HAP-1 (cell line): ENCODE data around the gene DHH.

ENCODE experiments used
- DNase-seq, 2 experiments: peaks; one replicate each; pipeline ENCODE4 v3.0.0-alpha.2; 2016 to 2020; ENCODE audit warnings: low spot score in 2 of 2
- H3K27me3 ChIP-seq: fragments of 250-450 bp; sonication (Bioruptor Pico); 2 replicates; pipeline ENCODE4 v1.5.1; 2020; ENCODE audit warnings: low read depth, mild to moderate bottlenecking, moderate library complexity
- H3K36me3 ChIP-seq: fragments of 250-450 bp; sonication (Bioruptor Pico); replicated peaks from 2 replicates; pipeline ENCODE4 v1.5.1; 2020; ENCODE audit warnings: mild to moderate bottlenecking
- H3K4me1 ChIP-seq: fragments of 250-450 bp; sonication (Bioruptor Pico); 2 replicates; pipeline ENCODE4 v1.5.1; 2020; ENCODE audit warnings: mild to moderate bottlenecking
- H3K4me3 ChIP-seq: fragments of 250-450 bp; sonication (Bioruptor Pico); 2 replicates; pipeline ENCODE4 v1.5.1; 2020; ENCODE audit warnings: mild to moderate bottlenecking, moderate library complexity
- H3K9me3 ChIP-seq: fragments of 250-450 bp; sonication (Bioruptor Pico); 2 replicates; pipeline ENCODE4 v1.5.1; 2020; ENCODE audit warnings: mild to moderate bottlenecking, moderate library complexity
- in situ Hi-C: fragments of 300-500 bp; cut with MboI; formaldehyde crosslinking; loops from 3 replicates; pipeline ENCODE4 v1.14.3; 2020; ENCODE audit warnings: low sequenced_read_pairs, inconsistent platforms, mixed read lengths

DHH gene

GRCh38 chr12:49094975-49095365, 369 bp upstream of the DHH start:
- DNase-seq, result no peak

GRCh38 chr12:49093792-49094159, 825 bp downstream of the DHH start:
- no peak overlapping the region for H3K4me3 ChIP-seq
- H3K4me1 ChIP-seq, result peaks cover 9% of the 10 kb centered on the region
- no peak for DNase-seq
- in situ Hi-C loops, result no loop called here
- peaks cover 12% of the 10 kb centered on the region; the same call in 1 of the 2 replicates for H3K36me3 ChIP-seq
- no peaks in the 10 kb centered on the region for H3K9me3 ChIP-seq
- peaks cover 23% of the 10 kb centered on the region for H3K27me3 ChIP-seq

More at GRCh38 chr12:49094975-49095365, 369 bp upstream of the DHH start:
- in situ Hi-C loops, result no loop called here
- H3K9me3 ChIP-seq, result no peaks in the 10 kb centered on the region
- H3K4me1 ChIP-seq, result peaks cover 9% of the 10 kb centered on the region
- peaks cover 15% of the 10 kb centered on the region for H3K36me3 ChIP-seq
- H3K4me3 ChIP-seq, result no peak overlapping the region
- H3K27me3 ChIP-seq, result peaks cover 12% of the 10 kb centered on the region

GRCh38 chr12:49092816-49093406, 1.7 kb downstream of the DHH start:
- H3K4me3 ChIP-seq, result no peak overlapping the region
- H3K36me3 ChIP-seq, result 0 out of 2 replicates have a peak, but pooled peaks cover 9% of the 10 kb centered on the region
- DNase-seq, result no peak
- in situ Hi-C loops, result no loop called here
- no peaks in the 10 kb centered on the region for H3K9me3 ChIP-seq
- peaks cover 25% of the 10 kb centered on the region for H3K27me3 ChIP-seq
- peaks cover 15% of the 10 kb centered on the region for H3K4me1 ChIP-seq

GRCh38 chr12:49092086-49092815, 2.4 kb downstream of the DHH start:
- H3K4me3 ChIP-seq, result peak overlapping the region; percentile 15
- no peaks in the 10 kb centered on the region for H3K9me3 ChIP-seq
- in situ Hi-C loops, result no loop called here
- peaks cover 25% of the 10 kb centered on the region for H3K27me3 ChIP-seq
- H3K36me3 ChIP-seq, result 0 out of 2 replicates have a peak, but pooled peaks cover 2% of the 10 kb centered on the region
- peak; percentile 68 to 78 for DNase-seq
- H3K4me1 ChIP-seq, result peaks cover 16% of the 10 kb centered on the region

GRCh38 chr12:49091836-49092085, 2.8 kb downstream of the DHH start:
- Histone ChIP-seq H3K27me3 (peaks cover 25% of the 10 kb centered on the region), H3K9me3 (no peaks in the 10 kb centered on the region), H3K4me1 (peaks cover 16% of the 10 kb centered on the region), H3K36me3 (no peaks in the 10 kb centered on the region), H3K4me3 (peak overlapping the region; percentile 15; the same call in 1 of the 2 replicates)
- in situ Hi-C loops, result no loop called here
- DNase-seq, result no peak

GRCh38 chr12:49091056-49091835, 3.4 kb downstream of the DHH start:
- DNase-seq, result no peak
- peaks cover 25% of the 10 kb centered on the region for H3K27me3 ChIP-seq
- H3K4me3 ChIP-seq, result no peak overlapping the region

DNA sequence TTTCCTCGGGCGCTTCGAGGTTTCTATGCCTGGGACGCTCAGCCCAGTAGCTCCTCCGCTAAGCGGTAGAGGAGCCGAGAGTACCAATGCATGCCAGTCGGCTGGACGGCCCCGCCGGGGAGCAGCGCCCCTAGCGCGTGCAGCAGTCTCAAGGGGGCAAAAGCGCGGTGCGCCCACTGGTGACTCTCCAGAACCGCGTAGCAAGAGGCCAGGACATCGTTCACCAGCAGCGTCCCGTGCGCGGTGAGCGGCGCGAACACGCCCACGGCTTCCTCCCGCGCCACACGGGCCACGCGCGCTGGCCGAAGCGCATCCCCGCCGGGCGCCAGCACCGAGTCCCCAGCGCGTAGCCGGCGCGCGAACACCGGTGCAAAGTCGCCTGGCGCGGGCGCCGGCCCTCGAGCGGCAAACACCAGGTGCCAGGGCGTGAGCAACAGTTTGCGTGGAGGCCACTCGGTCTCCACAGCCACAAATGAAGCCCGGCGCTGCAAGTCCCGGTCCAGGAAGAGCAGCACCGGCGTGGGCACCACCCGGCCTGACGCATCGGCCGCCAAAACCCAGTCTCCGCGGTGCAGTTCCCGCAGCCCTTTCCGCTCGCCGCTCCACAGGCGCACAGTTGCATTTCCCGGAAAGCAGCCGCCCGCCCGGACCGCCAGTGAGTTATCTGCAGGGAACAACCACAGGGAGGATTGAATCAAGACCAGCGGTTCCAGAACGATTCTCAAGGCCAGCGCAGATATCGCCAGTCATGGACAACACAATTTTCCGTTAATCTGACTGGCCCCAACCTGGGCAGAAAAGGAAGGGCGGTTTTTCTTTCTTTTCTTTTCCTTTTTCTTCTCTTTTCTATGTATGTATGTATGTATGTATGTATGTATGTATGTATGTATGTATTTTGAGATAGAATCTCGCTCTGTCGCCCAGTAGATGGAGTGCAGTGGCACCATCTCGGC, 4.5 kb downstream of the DHH start:
- H3K36me3 ChIP-seq, result no peaks in the 10 kb centered on the region
- no peak overlapping the region for H3K4me3 ChIP-seq
- no peaks in the 10 kb centered on the region for H3K9me3 ChIP-seq
- H3K27me3 ChIP-seq, result peaks cover 25% of the 10 kb centered on the region
- DNase-seq, result peak in 1 of 2 experiments; percentile 52
- peaks cover 16% of the 10 kb centered on the region for H3K4me1 ChIP-seq
- in situ Hi-C loops, result no loop called here

More at GRCh38 chr12:49091056-49091835, 3.4 kb downstream of the DHH start:
- Histone ChIP-seq H3K4me1 (peaks cover 16% of the 10 kb centered on the region), H3K36me3 (no peaks in the 10 kb centered on the region), H3K9me3 (no peaks in the 10 kb centered on the region)
- in situ Hi-C loops, result no loop called here

DNA sequence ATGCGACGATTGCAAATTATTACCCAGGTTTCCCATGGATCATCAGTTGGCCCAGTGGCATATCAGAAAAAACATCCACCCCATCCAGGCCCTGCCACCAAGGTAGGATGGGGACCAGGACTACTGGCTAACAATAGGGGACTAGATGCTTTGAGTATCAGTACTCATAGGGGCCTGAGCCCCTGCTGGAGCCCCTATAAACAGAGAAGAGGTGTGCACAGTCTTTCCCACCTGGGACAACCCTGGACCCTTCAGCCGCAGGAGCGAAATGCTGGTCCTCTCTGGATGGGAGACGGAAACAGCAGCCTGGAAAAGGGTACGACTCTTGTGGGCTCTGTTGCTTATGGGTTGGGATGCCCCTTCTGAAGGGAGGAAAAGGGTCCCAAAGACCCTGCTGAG, 5.7 kb downstream of the DHH start:
- H3K27me3 ChIP-seq, result peaks cover 25% of the 10 kb centered on the region
- no peaks in the 10 kb centered on the region for H3K9me3 ChIP-seq
- DNase-seq, result no peak
- no peak overlapping the region for H3K4me3 ChIP-seq
- no peaks in the 10 kb centered on the region for H3K36me3 ChIP-seq
- H3K4me1 ChIP-seq, result peaks cover 16% of the 10 kb centered on the region
- in situ Hi-C loops, result no loop called here

- peak; percentile 89 to 90 for DNase-seq
- H3K27me3 ChIP-seq, result peaks cover 25% of the 10 kb centered on the region
- in situ Hi-C loops, result no loop called here
- peaks cover 16% of the 10 kb centered on the region for H3K4me1 ChIP-seq
- H3K36me3 ChIP-seq, result no peaks in the 10 kb centered on the region
- no peak overlapping the region for H3K4me3 ChIP-seq
- H3K9me3 ChIP-seq, result no peaks in the 10 kb centered on the region
Measured at GRCh38 chr12:49088150-49088931, 6.3 kb downstream of the DHH start.

GRCh38 chr12:49086116-49086515, 8.5 kb downstream of the DHH start:
- no peak overlapping the region for H3K4me3 ChIP-seq
- H3K27me3 ChIP-seq, result peaks cover 24% of the 10 kb centered on the region
- peaks cover 7% of the 10 kb centered on the region for H3K4me1 ChIP-seq
- in situ Hi-C loops, result no loop called here
- H3K36me3 ChIP-seq, result no peaks in the 10 kb centered on the region
- no peak for DNase-seq
- no peaks in the 10 kb centered on the region for H3K9me3 ChIP-seq

DNA sequence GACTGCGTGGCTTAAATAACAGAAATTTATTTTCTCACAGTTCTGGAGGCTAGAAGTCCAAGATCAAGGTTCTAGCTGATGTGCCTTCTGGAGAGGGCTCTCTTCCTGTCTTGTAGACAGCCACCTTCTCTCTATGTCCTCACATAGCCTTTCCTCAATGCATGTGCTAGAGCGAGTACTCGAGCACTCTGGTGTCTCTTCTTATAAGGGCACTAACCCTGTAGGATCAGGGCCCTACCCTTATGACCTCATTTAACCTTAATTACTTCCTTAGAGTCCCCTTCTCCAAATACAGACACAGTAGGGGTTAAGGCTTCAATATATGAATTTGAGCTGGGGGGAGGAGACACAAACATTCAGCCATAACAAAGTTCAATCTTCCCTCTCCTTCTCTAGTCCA, 10.2 kb downstream of the DHH start:
- no peak for DNase-seq
- H3K9me3 ChIP-seq, result no peaks in the 10 kb centered on the region
- in situ Hi-C loops, result no loop called here

DNA sequence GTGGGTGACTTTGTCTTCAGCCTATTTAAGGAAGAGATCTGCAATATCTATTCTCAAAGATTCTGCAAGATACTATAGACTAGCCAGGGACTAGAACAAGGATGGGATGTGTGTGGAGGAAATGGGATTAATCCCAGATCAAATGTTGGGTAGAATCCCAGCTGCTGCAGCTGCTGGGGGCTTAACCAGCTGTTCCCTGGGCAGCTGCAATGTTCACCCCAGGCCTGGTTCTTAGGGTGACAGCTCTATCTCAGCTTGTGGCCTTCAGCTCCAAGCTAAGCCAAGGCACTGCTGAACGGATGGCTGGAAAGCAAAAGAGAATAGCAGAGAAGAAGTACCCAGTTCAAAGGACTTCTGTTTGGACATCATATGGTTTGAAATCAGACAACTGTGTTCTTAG, 14.8 kb downstream of the DHH start:
- no peaks in the 10 kb centered on the region for H3K27me3 ChIP-seq
- DNase-seq, result no peak
- in situ Hi-C loops, result no loop called here
- no peaks in the 10 kb centered on the region for H3K36me3 ChIP-seq
- H3K4me1 ChIP-seq, result no peaks in the 10 kb centered on the region
- H3K4me3 ChIP-seq, result no peak overlapping the region
- no peaks in the 10 kb centered on the region for H3K9me3 ChIP-seq

More for the DNA sequence above, 10.2 kb downstream of the DHH start:
- H3K4me3 ChIP-seq, result no peak overlapping the region
- H3K4me1 ChIP-seq, result peaks cover 7% of the 10 kb centered on the region
- no peaks in the 10 kb centered on the region for H3K36me3 ChIP-seq
- H3K27me3 ChIP-seq, result peaks cover 7% of the 10 kb centered on the region

DNA sequence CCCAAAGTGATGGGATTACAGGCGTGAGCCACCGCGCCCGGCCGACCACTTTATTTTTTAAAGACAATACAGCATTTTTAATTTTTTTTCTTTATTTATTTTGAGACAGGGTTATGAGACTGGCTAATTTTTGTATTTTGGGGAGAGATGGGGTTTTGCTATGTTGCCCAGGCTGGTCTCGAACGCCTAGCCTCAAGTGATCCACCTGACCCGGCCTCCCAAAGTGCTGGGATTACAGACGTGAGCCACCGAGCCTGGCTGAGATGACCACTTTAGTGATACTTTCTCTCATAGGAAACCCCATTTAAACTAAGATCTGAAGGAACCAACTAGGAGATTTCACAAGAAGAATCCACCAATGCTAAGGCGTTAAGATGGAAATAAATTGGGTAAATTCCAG, 23.6 kb downstream of the DHH start:
- in situ Hi-C loops, result no loop called here
- DNase-seq, result no peak
- Histone ChIP-seq H3K36me3 (no peaks in the 10 kb centered on the region), H3K4me3 (no peak overlapping the region), H3K27me3 (no peaks in the 10 kb centered on the region), H3K9me3 (no peaks in the 10 kb centered on the region), H3K4me1 (peaks cover 8% of the 10 kb centered on the region)
